MM.1S (cell line): ENCODE results near the gene ALB.

Experiments
- DNase-seq: peaks from one replicate; pipeline ENCODE4 v3.0.0-alpha.2; 2015
- H2AFZ ChIP-seq: fragments of 300-600 bp; sonication (generic); 2 replicates; pipeline ENCODE4 v1.6.0; 2016; ENCODE audit warnings: antibody characterized with exemption, low read length
- H3F3A ChIP-seq: fragments of 300-600 bp; sonication (generic); 2 replicates; pipeline ENCODE4 v1.6.1; 2016; ENCODE audit warnings: mild to moderate bottlenecking, antibody characterized with exemption, low read length, moderate library complexity, mixed read lengths; ENCODE audit not compliant: insufficient read depth
- H3K27ac ChIP-seq: fragments of 300-600 bp; sonication (generic); 2 replicates; pipeline ENCODE4 v1.5.1; 2016; ENCODE audit warnings: mild to moderate bottlenecking, low read length
- H3K27me3 ChIP-seq: fragments of 300-600 bp; sonication (generic); replicated peaks from 2 replicates; pipeline ENCODE4 v1.6.0; 2016; ENCODE audit warnings: low read length; ENCODE audit not compliant: insufficient read depth
- H3K36me3 ChIP-seq: fragments of 300-600 bp; sonication (generic); replicated peaks from 2 replicates; pipeline ENCODE4 v1.6.1; 2016; ENCODE audit warnings: mild to moderate bottlenecking, low read length, mixed read lengths; ENCODE audit not compliant: insufficient read depth
- H3K4me1 ChIP-seq: fragments of 300-600 bp; sonication (generic); 2 replicates; pipeline ENCODE4 v1.6.1; 2016; ENCODE audit warnings: low read length, mixed read lengths
- H3K4me2 ChIP-seq: fragments of 300-600 bp; sonication (generic); 2 replicates; pipeline ENCODE4 v1.6.0; 2016; ENCODE audit warnings: low read depth, low read length
- H3K4me3 ChIP-seq: fragments of 300-600 bp; sonication (generic); 2 replicates; pipeline ENCODE4 v1.5.1; 2016; ENCODE audit warnings: low read length, mixed read lengths
- H3K79me2 ChIP-seq: fragments of 300-600 bp; sonication (generic); 2 replicates; pipeline ENCODE4 v1.6.1; 2016; ENCODE audit warnings: mixed run types, low read length, mixed read lengths
- H3K9ac ChIP-seq: fragments of 300-600 bp; sonication (generic); 2 replicates; pipeline ENCODE4 v1.6.1; 2016; ENCODE audit warnings: low read length, mixed read lengths
- H3K9me2 ChIP-seq: fragments of 300-600 bp; sonication (generic); replicated peaks from 2 replicates; pipeline ENCODE4 v1.6.1; 2016; ENCODE audit warnings: mild to moderate bottlenecking, low read length, mixed read lengths; ENCODE audit not compliant: insufficient read depth
- H3K9me3 ChIP-seq: fragments of 300-600 bp; sonication (generic); replicated peaks from 2 replicates; pipeline ENCODE4 v1.6.1; 2016; ENCODE audit warnings: mild to moderate bottlenecking, low read length, mixed read lengths; ENCODE audit not compliant: insufficient read depth
- H4K20me1 ChIP-seq: fragments of 300-600 bp; sonication (generic); 2 replicates; pipeline ENCODE4 v1.6.1; 2016; ENCODE audit warnings: mild to moderate bottlenecking, low read length, moderate library complexity, mixed read lengths; ENCODE audit not compliant: insufficient read depth
- CTCF ChIP-seq: fragments of 300-600 bp; sonication (generic); IDR thresholded peaks from 2 replicates; pipeline ENCODE4 v1.5.1; 2016; ENCODE audit warnings: antibody characterized with exemption, low read length, mixed read lengths
- EZH2 ChIP-seq: fragments of 300-600 bp; sonication (generic); optimal IDR thresholded peaks from 2 replicates; pipeline ENCODE3; 2017; ENCODE audit warnings: low read depth, mild to moderate bottlenecking, antibody characterized with exemption, low read length, mixed read lengths
- EZH2phosphoT487 ChIP-seq: fragments of 300-600 bp; sonication (generic); IDR thresholded peaks from 2 replicates; pipeline ENCODE4 v1.6.1; 2018; ENCODE audit warnings: antibody characterized with exemption, low read length

The ALB gene

GRCh38 chr4:73409978-73410548 is 6.0 kb downstream of the ALB start:
- H3K4me1 ChIP-seq, result no peaks in the 10 kb centered on the region
- H3K36me3 ChIP-seq, result no peaks in the 10 kb centered on the region
- H3K27me3 ChIP-seq, result no peaks in the 10 kb centered on the region
- TF ChIP-seq CTCF (no peak), EZH2phosphoT487 (no peak), EZH2 (no peak)
- no peaks in the 10 kb centered on the region for H3F3A ChIP-seq
- no peak overlapping the region for H3K27ac ChIP-seq
- no peak overlapping the region for H3K4me2 ChIP-seq
- no peak for DNase-seq
- no peak overlapping the region for H3K9ac ChIP-seq
- H3K9me2 ChIP-seq, result no peaks in the 10 kb centered on the region
- H3K79me2 ChIP-seq, result no peaks in the 10 kb centered on the region
- no peak overlapping the region for H2AFZ ChIP-seq
- H3K4me3 ChIP-seq, result no peak overlapping the region
- no peaks in the 10 kb centered on the region for H4K20me1 ChIP-seq
- H3K9me3 ChIP-seq, result no peaks in the 10 kb centered on the region

DNA sequence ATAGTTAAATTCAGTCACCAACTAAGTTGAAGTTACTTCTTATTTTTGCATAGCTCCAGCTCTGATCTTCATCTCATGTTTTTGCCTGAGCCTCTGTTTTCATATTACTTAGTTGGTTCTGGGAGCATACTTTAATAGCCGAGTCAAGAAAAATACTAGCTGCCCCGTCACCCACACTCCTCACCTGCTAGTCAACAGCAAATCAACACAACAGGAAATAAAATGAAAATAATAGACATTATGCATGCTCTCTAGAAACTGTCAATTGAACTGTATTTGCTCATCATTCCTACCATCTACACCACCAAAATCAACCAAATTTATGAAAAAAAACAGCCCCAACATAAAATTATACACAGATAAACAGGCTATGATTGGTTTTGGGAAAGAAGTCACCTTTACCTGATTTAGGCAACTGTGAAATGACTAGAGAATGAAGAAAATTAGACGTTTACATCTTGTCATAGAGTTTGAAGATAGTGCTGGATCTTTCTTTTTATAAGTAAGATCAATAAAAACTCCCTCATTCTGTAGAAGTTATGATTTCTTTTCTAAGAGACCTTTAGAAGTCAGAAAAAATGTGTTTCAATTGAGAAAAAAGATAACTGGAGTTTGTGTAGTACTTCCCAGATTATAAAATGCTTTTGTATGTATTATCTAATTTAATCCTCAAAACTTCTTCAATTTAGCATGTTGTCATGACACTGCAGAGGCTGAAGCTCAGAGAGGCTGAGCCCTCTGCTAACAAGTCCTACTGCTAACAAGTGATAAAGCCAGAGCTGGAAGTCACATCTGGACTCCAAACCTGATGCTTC is 7.0 kb downstream of the ALB start:
- DNase-seq, result no peak
- no peaks in the 10 kb centered on the region for H3K9me3 ChIP-seq
- H3K4me1 ChIP-seq, result no peaks in the 10 kb centered on the region

DNA sequence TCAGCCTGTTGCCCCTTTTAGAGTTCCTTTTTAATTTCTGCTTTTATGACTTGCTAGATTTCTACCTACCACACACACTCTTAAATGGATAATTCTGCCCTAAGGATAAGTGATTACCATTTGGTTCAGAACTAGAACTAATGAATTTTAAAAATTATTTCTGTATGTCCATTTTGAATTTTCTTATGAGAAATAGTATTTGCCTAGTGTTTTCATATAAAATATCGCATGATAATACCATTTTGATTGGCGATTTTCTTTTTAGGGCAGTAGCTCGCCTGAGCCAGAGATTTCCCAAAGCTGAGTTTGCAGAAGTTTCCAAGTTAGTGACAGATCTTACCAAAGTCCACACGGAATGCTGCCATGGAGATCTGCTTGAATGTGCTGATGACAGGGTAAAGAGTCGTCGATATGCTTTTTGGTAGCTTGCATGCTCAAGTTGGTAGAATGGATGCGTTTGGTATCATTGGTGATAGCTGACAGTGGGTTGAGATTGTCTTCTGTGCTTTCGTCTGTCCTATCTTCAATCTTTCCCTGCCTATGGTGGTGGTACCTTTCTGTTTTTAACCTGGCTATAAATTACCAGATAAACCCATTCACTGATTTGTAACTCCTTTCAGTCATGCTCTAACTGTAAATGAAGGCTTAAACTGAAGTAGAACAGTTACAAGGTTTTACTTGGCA is 7.8 kb downstream of the ALB start:
- no peaks in the 10 kb centered on the region for H3K9me3 ChIP-seq
- no peak overlapping the region for H3K27ac ChIP-seq
- no peak overlapping the region for H3K4me3 ChIP-seq
- H4K20me1 ChIP-seq, result no peaks in the 10 kb centered on the region
- no peak overlapping the region for H2AFZ ChIP-seq
- no peaks in the 10 kb centered on the region for H3K36me3 ChIP-seq
- H3F3A ChIP-seq, result no peaks in the 10 kb centered on the region
- TF ChIP-seq EZH2, result no peak
- TF ChIP-seq EZH2phosphoT487, result no peak
- TF ChIP-seq CTCF, result no peak
- no peaks in the 10 kb centered on the region for H3K9me2 ChIP-seq
- H3K4me1 ChIP-seq, result no peaks in the 10 kb centered on the region
- H3K79me2 ChIP-seq, result no peaks in the 10 kb centered on the region
- DNase-seq, result no peak
- no peaks in the 10 kb centered on the region for H3K27me3 ChIP-seq
- H3K9ac ChIP-seq, result no peak overlapping the region
- H3K4me2 ChIP-seq, result no peak overlapping the region

More for the DNA sequence above, 7.0 kb downstream of the ALB start:
- Histone ChIP-seq H2AFZ (no peak overlapping the region), H3K36me3 (no peaks in the 10 kb centered on the region), H4K20me1 (no peaks in the 10 kb centered on the region), H3K27ac (no peak overlapping the region), H3K27me3 (no peaks in the 10 kb centered on the region), H3K79me2 (no peaks in the 10 kb centered on the region), H3K9me2 (no peaks in the 10 kb centered on the region), H3K9ac (no peak overlapping the region), H3K4me3 (no peak overlapping the region), H3F3A (no peaks in the 10 kb centered on the region), H3K4me2 (no peak overlapping the region)
- no peak for TF ChIP-seq EZH2
- TF ChIP-seq EZH2phosphoT487, result no peak
- no peak for TF ChIP-seq CTCF
